Measurements from ENCODE around the gene EPHB2.

Gene EPHB2

GRCh38 chr1:22781483-22781882, 70.8 kb downstream of the EPHB2 start:
- no peak for DNase-seq (ENCODE audit: low read depth)

- DNase-seq (ENCODE audit: low read depth): no peak
Observed at GRCh38 chr1:22782406-22782805, 71.8 kb downstream of the EPHB2 start.

GRCh38 chr1:22784317-22784716, 73.7 kb downstream of the EPHB2 start:
- DNase-seq (ENCODE audit: low read depth): no peak

- DNase-seq (ENCODE audit: low read depth): no peak
Observed at GRCh38 chr1:22784737-22785136, 74.1 kb downstream of the EPHB2 start.

- DNase-seq (ENCODE audit: low read depth): no peak
Observed at GRCh38 chr1:22786101-22786500, 75.5 kb downstream of the EPHB2 start.

GRCh38 chr1:22786719-22787489, 76.3 kb downstream of the EPHB2 start:
- DNase-seq (ENCODE audit: low read depth): no peak

- no peak for DNase-seq (ENCODE audit: low read depth)
Observed at GRCh38 chr1:22787636-22788035, 77.0 kb downstream of the EPHB2 start.

- no peak for DNase-seq (ENCODE audit: low read depth)
Observed at GRCh38 chr1:22788254-22788661, 77.6 kb downstream of the EPHB2 start.

GRCh38 chr1:22789356-22789994, 78.8 kb downstream of the EPHB2 start:
- no peak for DNase-seq (ENCODE audit: low read depth)

- DNase-seq (ENCODE audit: low read depth): no peak
Observed at GRCh38 chr1:22790232-22791008, 79.8 kb downstream of the EPHB2 start.

- no peak for DNase-seq (ENCODE audit: low read depth)
Observed at GRCh38 chr1:22791831-22792347, 81.2 kb downstream of the EPHB2 start.

- no peak for DNase-seq (ENCODE audit: low read depth)
Observed at GRCh38 chr1:22792396-22793160, 81.9 kb downstream of the EPHB2 start.

- DNase-seq (ENCODE audit: low read depth): no peak
Observed at GRCh38 chr1:22793647-22794046, 83.0 kb downstream of the EPHB2 start.

GRCh38 chr1:22794647-22795365, 84.2 kb downstream of the EPHB2 start:
- DNase-seq (ENCODE audit: low read depth): no peak

- DNase-seq (ENCODE audit: low read depth): no peak
Observed at GRCh38 chr1:22795366-22795714, 84.7 kb downstream of the EPHB2 start.

- DNase-seq (ENCODE audit: low read depth): no peak
Observed at GRCh38 chr1:22796642-22797041, 86.0 kb downstream of the EPHB2 start.

- no peak for DNase-seq (ENCODE audit: low read depth)
Observed at GRCh38 chr1:22798083-22798482, 87.4 kb downstream of the EPHB2 start.

GRCh38 chr1:22799971-22800370, 89.3 kb downstream of the EPHB2 start:
- no peak for DNase-seq (ENCODE audit: low read depth)

GRCh38 chr1:22800629-22801028, 90.0 kb downstream of the EPHB2 start:
- DNase-seq (ENCODE audit: low read depth): no peak

- DNase-seq (ENCODE audit: low read depth): no peak
Observed at GRCh38 chr1:22801347-22801746, 90.7 kb downstream of the EPHB2 start.

GRCh38 chr1:22801761-22802160, 91.1 kb downstream of the EPHB2 start:
- no peak for DNase-seq (ENCODE audit: low read depth)
